Stimulated activated CD4-positive, alpha-beta T cell treated with anti-CD3 and anti-CD28 coated beads, TNF-alpha, amount 100 ng/mL, for 24 hours (primary cell): Measurements from ENCODE around the gene CNTNAP4.

Source experiments
- DNase-seq, 3 experiments: peaks; one replicate each; pipeline ENCODE4 v3.0.0-alpha.2; 2020; ENCODE audit warnings: low read depth in 3 of 3

Gene CNTNAP4

DNA sequence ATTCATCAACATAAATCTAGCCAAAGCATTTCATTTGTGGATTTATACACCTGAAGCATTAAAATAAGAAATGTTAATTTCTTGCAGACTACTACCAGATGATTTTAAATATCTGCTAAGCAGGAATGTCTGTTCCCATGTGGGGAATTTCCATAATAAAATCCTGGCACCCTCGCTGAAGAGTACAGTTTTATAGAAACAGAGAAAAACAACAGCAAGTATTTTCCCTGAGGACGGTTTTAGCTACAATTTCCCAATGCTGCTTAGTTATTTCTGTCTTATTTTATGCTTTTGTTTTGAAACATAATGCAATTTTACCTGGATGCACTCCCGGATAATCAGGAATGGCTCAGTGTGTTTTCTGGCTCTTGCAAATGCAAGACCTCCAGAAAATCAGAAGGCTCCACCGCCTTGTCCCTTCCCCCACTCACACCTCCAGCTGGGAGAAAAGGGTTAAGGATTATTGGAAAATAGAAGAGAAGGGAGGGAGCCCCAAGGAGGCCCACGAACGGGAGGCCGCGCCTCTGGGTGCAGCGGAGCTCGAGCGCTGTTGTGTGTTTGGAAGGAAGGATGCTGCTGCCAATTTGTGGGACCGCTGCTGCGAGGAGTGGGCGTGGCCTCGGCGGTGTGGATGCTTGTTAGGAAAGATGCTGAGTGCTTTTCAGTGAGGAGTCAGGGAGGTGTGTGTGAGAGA is at the start of gene CNTNAP4:
Gene CNTNAP4, plus strand, starts transcription at position 657 of the 694 bp plus-strand sequence. CDS start 262 bp downstream, outside the sequence.
- no peak for DNase-seq

DNA sequence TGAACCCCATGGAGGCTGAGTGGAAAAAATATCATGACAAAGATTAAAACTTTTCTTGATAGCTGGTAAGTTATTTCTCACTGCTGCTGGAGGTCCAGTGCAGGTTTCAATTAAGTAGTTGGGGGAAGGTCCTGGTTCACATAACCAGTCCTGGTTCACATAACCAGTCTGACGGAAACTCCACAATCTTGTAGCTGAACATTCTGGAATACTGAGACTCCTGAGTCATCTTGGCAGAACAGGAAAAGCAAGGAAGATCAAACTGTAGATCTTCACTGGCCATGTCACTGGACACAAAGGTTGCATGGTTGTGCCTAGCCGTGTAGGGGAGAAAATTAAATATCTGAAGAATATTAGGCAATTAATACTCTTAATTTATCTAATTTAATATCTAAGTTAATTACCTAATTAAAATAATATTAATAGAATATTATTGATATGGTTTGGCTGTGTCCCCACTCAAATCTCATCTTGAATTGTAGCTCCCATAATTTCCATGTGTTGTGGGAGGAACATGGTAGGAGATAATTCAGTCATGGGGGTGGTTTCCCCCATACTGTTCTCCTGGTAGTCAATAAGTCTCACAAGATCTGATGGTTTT is 48.6 kb upstream of the CNTNAP4 start:
- no peak for DNase-seq

GRCh38 chr16:76232704-76233103 is 44.5 kb upstream of the CNTNAP4 start:
- DNase-seq = no peak

DNA sequence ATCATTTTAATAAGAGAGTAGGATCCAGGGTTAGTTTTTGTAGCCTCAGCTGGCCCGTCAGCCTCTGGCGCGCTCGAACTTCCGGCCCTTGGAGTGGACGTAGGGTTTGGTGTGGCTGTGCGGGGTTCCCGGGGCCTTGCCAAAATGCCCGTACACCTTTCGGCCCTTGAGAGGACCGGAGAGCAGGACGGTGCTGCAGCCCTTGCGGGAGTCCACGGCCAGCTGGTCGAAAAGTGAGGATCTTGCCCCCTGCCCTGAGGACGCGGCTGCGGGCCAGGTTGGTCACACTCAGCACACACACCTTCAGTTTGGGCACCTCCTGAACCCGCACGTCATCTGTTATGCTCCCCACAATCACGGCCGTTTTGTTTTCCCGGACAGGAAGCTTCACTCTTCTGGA is 42.2 kb upstream of the CNTNAP4 start:
- no peak for DNase-seq

DNA sequence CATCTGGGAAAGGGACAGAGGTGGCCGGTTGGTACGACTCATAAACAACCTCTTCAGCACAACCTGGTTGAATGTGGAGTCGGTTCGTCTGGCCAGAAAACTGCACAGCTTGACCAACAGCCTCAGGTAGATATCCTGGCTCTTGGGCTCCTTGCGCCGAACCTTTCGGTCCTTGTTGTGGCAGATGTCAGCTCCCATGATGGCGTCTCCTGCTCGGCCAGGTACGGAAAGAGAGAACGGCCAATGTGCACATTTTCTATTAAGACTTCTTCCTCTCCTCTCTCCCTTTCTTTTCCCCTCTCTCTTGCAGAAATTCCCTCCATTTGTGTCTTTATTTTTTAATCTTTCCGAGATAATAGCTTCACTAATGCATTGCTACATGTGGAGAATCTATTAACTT is 41.8 kb upstream of the CNTNAP4 start:
- DNase-seq = no peak

- DNase-seq = no peak
Measured at GRCh38 chr16:76237471-76237870, 39.7 kb upstream of the CNTNAP4 start.

DNA sequence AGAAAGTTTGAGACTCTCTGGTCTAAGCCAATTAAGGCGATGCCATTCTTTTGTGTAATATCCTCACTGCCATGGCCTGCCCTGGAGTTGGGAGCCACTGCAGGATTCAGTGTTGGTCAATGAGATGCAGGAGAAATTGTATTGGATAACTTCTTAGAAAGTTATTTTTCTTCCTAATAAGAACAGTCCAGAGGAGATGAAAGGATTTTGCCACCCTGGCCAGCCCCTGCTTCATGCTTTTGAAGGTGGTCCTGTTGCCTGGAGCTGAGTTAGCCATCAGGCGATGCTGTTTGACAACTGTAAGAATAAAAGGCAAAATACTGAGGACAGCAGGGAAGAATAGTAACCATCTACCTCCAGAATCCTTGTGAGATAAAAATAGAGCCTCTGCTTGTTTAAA is 35.4 kb upstream of the CNTNAP4 start:
- no peak for DNase-seq

GRCh38 chr16:76243620-76244019 is 33.6 kb upstream of the CNTNAP4 start:
- no peak for DNase-seq

GRCh38 chr16:76246587-76246986 is 30.6 kb upstream of the CNTNAP4 start:
- no peak for DNase-seq

DNA sequence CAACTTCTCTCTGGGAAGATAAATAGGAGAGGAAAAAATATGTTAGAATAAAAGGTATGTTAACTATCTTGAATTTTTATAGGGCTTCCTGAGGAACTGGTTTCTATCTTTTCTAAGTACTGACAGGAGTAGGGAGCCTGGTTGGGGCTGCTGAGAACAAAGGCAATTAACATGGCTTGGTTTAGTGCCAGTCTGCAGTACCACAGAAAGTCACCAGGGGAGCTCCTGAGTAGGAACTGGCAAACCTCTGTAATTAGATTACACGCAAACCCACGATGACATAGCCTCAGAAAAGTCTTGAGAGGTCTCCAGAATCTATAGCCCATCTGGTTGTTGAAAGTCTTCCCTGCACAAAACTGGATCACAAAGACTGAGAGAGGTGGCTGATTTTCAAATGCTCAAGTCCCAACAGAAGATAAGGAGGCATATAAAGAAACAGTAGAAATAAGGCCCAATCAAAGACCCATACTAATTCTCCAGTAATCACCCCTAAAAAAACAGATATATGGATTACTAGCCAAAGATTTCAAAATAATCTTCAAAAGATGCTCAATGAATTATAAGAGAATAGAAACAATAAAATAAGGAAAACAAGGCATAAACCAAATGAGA is 11.7 kb upstream of the CNTNAP4 start:
- peak in 1 of 3 experiments; percentile 15 for DNase-seq

- no peak for DNase-seq
Measured at GRCh38 chr16:76268824-76269223, 8.4 kb upstream of the CNTNAP4 start.

- no peak for DNase-seq
Measured at GRCh38 chr16:76277460-76278030, 344 bp downstream of the CNTNAP4 start.

GRCh38 chr16:76278086-76278485 is 885 bp downstream of the CNTNAP4 start:
- no peak for DNase-seq

DNA sequence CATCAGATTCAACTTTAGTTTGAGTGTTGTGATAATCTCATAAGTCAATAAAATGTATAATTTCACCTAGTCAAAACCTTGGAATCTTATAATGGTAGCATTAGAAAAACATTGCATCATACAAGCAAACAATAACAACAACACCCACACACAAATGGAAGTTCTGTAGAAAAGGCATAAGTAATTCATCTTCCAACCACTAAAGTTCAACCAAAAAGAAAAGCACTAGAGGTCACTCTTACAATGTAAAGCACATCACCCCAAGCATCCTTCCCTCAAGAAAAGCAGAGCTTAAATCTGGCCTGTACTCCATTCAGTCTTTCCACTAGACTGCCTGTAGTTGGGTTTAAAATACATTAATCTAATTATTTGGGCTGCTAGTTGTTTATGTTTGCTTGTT is 1.8 kb downstream of the CNTNAP4 start:
- no peak for DNase-seq

DNA sequence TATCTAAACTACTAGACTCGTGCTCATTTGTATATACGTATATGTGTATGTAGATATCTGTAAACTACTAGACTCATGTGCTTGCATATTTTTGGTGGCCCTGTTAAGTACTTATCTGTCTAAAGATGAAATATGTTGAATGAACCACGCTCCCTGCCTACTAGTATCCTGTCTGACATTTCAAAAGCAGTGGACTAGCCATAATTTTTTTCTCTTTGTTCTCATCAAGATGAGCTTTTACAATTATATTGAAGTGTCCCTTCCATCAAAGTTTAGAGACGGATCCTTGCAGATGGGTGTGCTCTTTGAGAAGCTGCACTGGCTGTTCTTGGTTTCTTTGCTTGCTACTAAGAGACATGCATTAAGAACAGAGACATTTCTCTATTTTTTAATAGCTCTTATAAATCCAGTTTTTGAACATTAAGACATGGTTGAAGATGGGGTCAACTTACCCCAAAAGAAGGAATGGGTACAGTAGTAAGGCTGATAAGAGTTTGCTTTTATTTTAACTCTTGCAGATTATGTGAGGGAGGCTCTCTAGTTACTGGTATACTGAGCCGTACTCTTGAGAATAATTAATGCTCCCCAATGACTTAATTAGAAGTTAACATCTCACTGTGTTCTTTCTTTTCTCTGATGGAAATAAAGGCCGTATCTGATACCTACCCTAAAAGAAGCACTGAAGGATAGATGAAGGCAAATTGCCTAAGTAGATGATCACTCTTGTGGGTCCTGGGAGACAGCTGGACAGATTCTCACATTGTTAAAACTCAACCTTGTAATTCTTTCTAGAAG is 3.4 kb downstream of the CNTNAP4 start:
- no peak for DNase-seq

- DNase-seq = no peak
Measured at GRCh38 chr16:76287466-76287865, 10.3 kb downstream of the CNTNAP4 start.

- no peak for DNase-seq
Measured at GRCh38 chr16:76292218-76292617, 15.0 kb downstream of the CNTNAP4 start.

GRCh38 chr16:76293980-76294379 is 16.8 kb downstream of the CNTNAP4 start:
- no peak for DNase-seq

- DNase-seq = no peak
Measured at GRCh38 chr16:76294396-76295214, 17.4 kb downstream of the CNTNAP4 start.

- DNase-seq = no peak
Measured at GRCh38 chr16:76297941-76298340, 20.7 kb downstream of the CNTNAP4 start.

GRCh38 chr16:76303637-76304314 is 26.6 kb downstream of the CNTNAP4 start:
- no peak for DNase-seq
